Suppressor macrophage (primary cell): ENCODE measurements around the gene SIN3B.
A peak's percentile ranks its signal among the peaks of the same experiment; 100 is the strongest.

ENCODE experiments used
- DNase-seq, 4 experiments: peaks; one replicate each; pipeline ENCODE4 v3.0.0-alpha.2; 2020 to 2022

Gene SIN3B

GRCh38 chr19:16890461-16891184, 61.4 kb downstream of the SIN3B start:
- no peak for DNase-seq

GRCh38 chr19:16891696-16892382, 62.6 kb downstream of the SIN3B start:
- no peak for DNase-seq

- DNase-seq: no peak
Observed at GRCh38 chr19:16892436-16892835, 63.2 kb downstream of the SIN3B start.

GRCh38 chr19:16892868-16893685, 63.9 kb downstream of the SIN3B start:
- no peak for DNase-seq

- DNase-seq: peak in 3 of 4 experiments; percentile 24 to 54 (median 41)
Observed at GRCh38 chr19:16893686-16893989, 64.4 kb downstream of the SIN3B start.

GRCh38 chr19:16894080-16894479, 64.9 kb downstream of the SIN3B start:
- no peak for DNase-seq

GRCh38 chr19:16895467-16896145, 66.4 kb downstream of the SIN3B start:
- peak in 2 of 4 experiments; percentile 11 to 35 for DNase-seq

- peak in 2 of 4 experiments; percentile 32 to 38 for DNase-seq
Observed at GRCh38 chr19:16896146-16897028, 67.2 kb downstream of the SIN3B start.

GRCh38 chr19:16897029-16897855, 68.0 kb downstream of the SIN3B start:
- DNase-seq: peak; percentile 95 to 99 (median 96)

- no peak for DNase-seq
Observed at GRCh38 chr19:16897856-16898161, 68.6 kb downstream of the SIN3B start.

- no peak for DNase-seq
Observed at GRCh38 chr19:16898361-16899015, 69.3 kb downstream of the SIN3B start.

- peak; percentile 75 to 88 (median 87) for DNase-seq
Observed at GRCh38 chr19:16899566-16900075, 70.4 kb downstream of the SIN3B start.

- DNase-seq: peak in 2 of 4 experiments; percentile 4 to 18
Observed at GRCh38 chr19:16901491-16902175, 72.4 kb downstream of the SIN3B start.

GRCh38 chr19:16902545-16902944, 73.3 kb downstream of the SIN3B start:
- no peak for DNase-seq

- DNase-seq: no peak
Observed at GRCh38 chr19:16903347-16903746, 74.1 kb downstream of the SIN3B start.

- DNase-seq: no peak
Observed at GRCh38 chr19:16904599-16904998, 75.4 kb downstream of the SIN3B start.

GRCh38 chr19:16908759-16909158, 79.6 kb downstream of the SIN3B start:
- no peak for DNase-seq

- no peak for DNase-seq
Observed at GRCh38 chr19:16911046-16911445, 81.8 kb downstream of the SIN3B start.

- DNase-seq: no peak
Observed at GRCh38 chr19:16912780-16913179, 83.6 kb downstream of the SIN3B start.

GRCh38 chr19:16914421-16914820, 85.2 kb downstream of the SIN3B start:
- no peak for DNase-seq
